Stimulated activated naive B cell treated with anti-CD40 and anti-IgM and Interleukin-4, amounts not matched to agents 10 μg/mL and 1 μg/mL and 100 μg/mL, for 72 hours (primary cell): Measurements from ENCODE around the gene FGFR2.

Source experiments
- ATAC-seq, 2 donors: fragments of 150-1000 bp; cut with Tn5 transposase; replicated peaks; 2 replicates each; pipeline ENCODE4 v1.10.0; 2021; ENCODE audit warnings: moderate library complexity in 1 of 2
- DNase-seq: peaks from one replicate; pipeline ENCODE4 v3.0.0; 2021
- H3K27ac Mint-ChIP-seq: one replicate; pipeline ENCODE4 v1.8.0; 2022; ENCODE audit warnings: mild to moderate bottlenecking, mixed read lengths
- H3K27me3 Mint-ChIP-seq, 2 donors: one replicate each; pipeline ENCODE4 v1.8.0; 2022; ENCODE audit warnings: mixed read lengths in 2 of 2
- H3K36me3 Mint-ChIP-seq, 2 donors: one replicate each; pipeline ENCODE4 v1.8.0; 2022; ENCODE audit warnings: mixed read lengths in 2 of 2, mild to moderate bottlenecking in 1 of 2
- H3K4me1 Mint-ChIP-seq, 2 donors: one replicate each; pipeline ENCODE4 v1.8.0; 2022; ENCODE audit warnings: mixed read lengths in 2 of 2, mild to moderate bottlenecking in 1 of 2
- H3K4me3 Mint-ChIP-seq, 2 donors: one replicate each; pipeline ENCODE4 v1.8.0; 2022; ENCODE audit warnings: mild to moderate bottlenecking in 2 of 2, mixed read lengths in 2 of 2, moderate library complexity in 1 of 2
- H3K9me3 Mint-ChIP-seq, 2 donors: one replicate each; pipeline ENCODE4 v1.8.0; 2022; ENCODE audit warnings: mixed read lengths in 2 of 2, mild to moderate bottlenecking in 1 of 2

The FGFR2 gene

DNA sequence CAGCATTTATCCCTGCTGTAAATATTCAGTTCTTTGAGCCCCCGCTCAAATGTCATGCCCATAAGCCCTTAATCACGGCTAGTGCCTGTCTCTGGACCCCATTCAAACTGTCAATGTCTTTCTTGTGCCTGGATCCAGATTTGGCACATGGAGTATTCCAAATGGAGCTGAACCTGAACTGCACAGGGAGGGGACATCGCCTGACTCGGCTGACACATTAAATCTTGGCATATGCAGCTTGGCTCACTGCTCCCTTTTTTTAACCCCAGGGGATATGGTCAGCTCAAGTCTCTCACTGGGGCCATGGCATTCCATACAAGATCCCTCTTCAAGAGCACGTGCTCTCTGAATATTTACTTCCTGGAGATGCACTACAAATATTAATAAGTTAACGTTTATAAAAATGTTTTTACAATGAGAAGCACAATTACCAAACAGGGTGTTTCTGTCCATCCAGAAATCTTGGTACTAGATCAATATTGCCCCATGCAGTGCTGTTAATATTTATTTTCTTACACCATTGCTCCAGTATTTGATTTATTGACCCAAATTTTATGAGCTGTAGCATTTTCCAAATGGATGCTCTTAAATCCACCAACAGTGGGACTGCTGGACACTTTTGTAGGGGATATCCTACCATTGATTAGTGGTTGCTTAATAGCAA lies 57.4 kb downstream of the FGFR2 start:
- Mint-ChIP-seq H3K9me3 (peaks cover 3% of the 10 kb centered on the region in 2 donors), H3K27ac (no peak overlapping the region), H3K4me1 (no peaks in the 10 kb centered on the region), H3K27me3 (no peaks in the 10 kb centered on the region), H3K36me3 (no peaks in the 10 kb centered on the region), H3K4me3 (no peak overlapping the region)
- DNase-seq = no peak
- ATAC-seq = no peak

DNA sequence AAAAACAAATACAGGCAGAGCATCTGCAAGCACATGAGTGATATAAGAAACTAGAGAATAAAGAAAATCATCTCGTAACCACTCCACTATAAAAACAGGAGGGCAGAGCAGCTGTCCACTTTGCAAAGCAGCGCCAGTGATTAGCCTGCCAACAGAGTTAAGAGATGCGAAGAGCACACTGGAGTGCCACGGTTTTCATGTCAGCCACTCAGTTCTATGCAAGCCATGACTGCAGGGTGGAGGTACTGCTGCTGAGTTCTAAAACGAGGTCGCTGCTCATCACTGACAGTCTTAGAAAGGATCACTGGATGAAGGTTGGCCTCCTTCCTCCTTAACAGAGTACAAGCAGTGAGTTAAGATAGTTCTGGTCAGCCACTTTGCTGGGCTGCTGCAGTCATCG lies 58.5 kb downstream of the FGFR2 start:
- no peaks in the 10 kb centered on the region for H3K4me1 Mint-ChIP-seq
- H3K27me3 Mint-ChIP-seq = no peaks in the 10 kb centered on the region

DNA sequence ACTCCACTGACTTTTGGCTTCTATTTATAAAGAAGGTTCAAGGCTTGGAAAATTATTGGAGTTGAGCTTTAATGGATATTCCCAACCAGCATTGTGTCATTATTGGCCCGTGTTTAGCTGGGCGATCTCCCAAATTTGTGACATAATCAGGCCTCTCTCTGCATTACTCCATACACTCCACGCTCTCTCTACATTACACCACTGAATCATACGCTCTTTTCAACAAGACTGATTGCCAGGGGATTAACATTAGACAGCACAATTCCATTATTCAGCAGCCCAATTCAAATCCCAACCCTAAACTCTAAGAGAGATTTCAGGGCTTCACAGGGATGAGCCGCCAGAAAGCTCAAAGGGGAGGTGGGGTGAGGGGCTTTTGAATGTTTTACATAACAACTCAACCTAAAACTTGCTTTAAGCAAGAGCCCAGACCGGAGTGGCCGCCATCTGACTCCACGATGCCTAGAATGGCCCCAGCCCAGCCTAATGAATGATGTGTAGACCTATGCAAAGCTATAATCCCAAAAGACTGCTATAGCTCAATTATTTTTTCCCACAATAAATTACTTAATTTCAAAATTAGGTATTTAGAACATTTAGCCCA lies 61.8 kb downstream of the FGFR2 start:
- Mint-ChIP-seq H3K27me3 (no peaks in the 10 kb centered on the region), H3K27ac (no peak overlapping the region), H3K4me3 (no peak overlapping the region), H3K36me3 (no peaks in the 10 kb centered on the region), H3K4me1 (no peaks in the 10 kb centered on the region), H3K9me3 (peaks cover 0 to 1% of the 10 kb centered on the region in 2 donors)
- ATAC-seq (no peak), DNase-seq (no peak)

More for the DNA sequence above, 58.5 kb downstream of the FGFR2 start:
- Mint-ChIP-seq H3K27ac (no peak overlapping the region), H3K4me3 (no peak overlapping the region), H3K36me3 (no peaks in the 10 kb centered on the region), H3K9me3 (peaks cover 0 to 2% of the 10 kb centered on the region in 2 donors)
- DNase-seq (no peak), ATAC-seq (no peak)

DNA sequence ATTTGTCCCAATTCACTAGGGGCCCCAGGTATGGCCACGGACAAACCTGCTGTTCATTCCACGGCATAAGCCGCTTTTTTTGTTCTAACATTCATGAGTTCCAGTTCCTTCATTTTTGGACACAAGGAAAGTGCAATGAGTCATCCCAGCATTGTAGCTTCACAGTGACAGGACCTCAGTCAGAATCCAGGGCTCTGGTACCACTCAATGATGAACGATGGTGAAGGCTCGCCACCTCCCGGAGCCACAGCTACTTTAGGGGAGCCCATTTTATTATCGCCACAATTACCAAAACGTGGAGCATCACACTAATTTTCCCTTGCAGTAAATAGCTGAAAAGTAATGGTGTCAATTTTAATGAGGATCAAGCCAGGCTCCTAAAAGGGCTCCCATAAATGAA lies 62.9 kb downstream of the FGFR2 start:
- DNase-seq (no peak), ATAC-seq (no peak)
- no peaks in the 10 kb centered on the region for H3K27me3 Mint-ChIP-seq
- H3K9me3 Mint-ChIP-seq = no peaks in the 10 kb centered on the region
- no peaks in the 10 kb centered on the region for H3K4me1 Mint-ChIP-seq
- H3K4me3 Mint-ChIP-seq = no peak overlapping the region
- no peak overlapping the region for H3K27ac Mint-ChIP-seq
- H3K36me3 Mint-ChIP-seq = no peaks in the 10 kb centered on the region

DNA sequence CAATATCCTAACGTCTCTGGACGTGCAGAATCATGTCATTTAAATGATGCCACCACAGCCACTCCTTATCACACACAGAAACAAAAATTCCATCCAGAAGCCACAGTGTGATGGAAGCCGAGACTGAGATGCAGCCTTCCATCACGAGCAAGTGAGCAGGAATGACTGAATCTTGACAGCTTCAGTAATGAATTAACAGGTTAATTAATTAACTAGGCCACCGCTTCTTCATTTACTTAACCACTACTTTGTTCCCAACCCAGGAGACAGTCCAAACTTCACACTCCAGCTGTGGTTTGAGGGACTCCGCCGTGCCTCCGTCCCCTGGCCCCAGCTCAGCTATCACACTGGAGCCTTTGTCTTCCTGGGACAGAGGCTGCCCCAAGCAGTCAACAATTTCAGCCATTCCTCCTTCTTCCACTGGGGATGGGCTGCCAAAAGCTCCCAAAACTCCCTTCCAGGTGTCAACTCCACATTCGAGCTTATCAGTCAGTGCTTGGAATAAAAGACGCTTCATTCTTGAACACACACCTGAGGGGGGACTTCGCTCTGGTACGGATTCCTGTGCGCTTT lies 65.9 kb downstream of the FGFR2 start:
- no peaks in the 10 kb centered on the region for H3K27me3 Mint-ChIP-seq
- DNase-seq (no peak), ATAC-seq (no peak)
- H3K4me3 Mint-ChIP-seq = no peak overlapping the region
- no peaks in the 10 kb centered on the region for H3K4me1 Mint-ChIP-seq
- no peaks in the 10 kb centered on the region for H3K36me3 Mint-ChIP-seq
- H3K9me3 Mint-ChIP-seq = no peaks in the 10 kb centered on the region
- H3K27ac Mint-ChIP-seq = no peak overlapping the region

DNA sequence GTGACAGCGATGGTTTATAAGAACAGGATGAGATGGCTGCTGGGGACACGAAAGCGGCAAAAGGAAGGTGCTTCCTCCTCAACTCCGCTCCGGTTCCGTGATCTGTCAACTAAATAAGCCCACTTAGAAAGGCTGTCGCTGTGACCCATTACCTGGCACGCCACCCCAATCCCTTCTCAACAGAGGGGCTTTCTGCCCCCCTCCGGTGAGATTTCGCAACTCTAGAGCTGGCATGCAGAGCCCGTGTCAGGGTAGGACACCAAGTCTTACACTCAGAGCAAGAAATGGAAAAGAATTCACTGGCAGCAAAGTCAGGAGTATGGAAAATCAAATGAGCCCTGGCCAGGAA lies 66.4 kb downstream of the FGFR2 start:
- Mint-ChIP-seq H3K4me3 (no peak overlapping the region), H3K27me3 (no peaks in the 10 kb centered on the region), H3K27ac (no peak overlapping the region), H3K4me1 (peaks cover 0 to under 1% of the 10 kb centered on the region in 2 donors), H3K36me3 (no peaks in the 10 kb centered on the region), H3K9me3 (no peaks in the 10 kb centered on the region)
- DNase-seq (no peak), ATAC-seq (no peak)

DNA sequence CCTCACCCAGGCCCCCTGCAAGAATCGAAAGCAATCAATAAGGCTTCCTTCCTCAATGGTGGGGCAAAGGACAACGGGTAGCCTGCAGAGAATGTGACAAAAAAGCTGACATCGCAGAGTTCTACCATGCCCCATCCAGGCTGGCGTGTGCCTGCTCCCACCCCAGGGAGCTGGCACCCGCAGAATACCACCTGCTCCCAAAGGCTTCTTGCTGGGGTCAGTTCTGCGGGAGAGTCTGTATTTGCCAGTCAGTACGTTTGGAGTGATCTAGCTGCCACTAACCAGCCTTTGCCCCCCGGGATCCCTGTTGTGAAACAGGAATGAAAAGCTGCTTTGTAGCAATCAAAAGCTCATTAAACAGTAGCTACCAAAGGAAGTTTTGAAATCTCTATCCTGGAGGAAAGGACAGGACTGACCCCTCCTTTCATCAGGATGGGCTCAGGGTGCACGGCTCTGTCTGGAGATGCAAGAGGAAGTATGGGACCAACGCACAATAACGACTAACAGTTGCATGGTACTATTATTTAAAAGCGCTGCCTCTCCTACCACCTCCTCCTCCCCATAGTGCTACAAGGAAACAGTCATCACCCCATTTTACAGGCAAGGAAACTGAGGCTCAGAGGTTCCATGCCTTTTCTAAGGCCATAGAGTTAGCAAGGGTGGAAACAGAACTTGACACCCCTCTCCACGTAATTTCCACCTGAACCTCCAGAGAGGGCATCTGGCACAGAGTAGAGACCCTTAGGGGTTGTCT lies 67.0 kb downstream of the FGFR2 start:
- Mint-ChIP-seq H3K4me3 (no peak overlapping the region), H3K4me1 (peaks cover 0 to 2% of the 10 kb centered on the region in 2 donors), H3K9me3 (no peaks in the 10 kb centered on the region), H3K27me3 (no peaks in the 10 kb centered on the region), H3K27ac (no peak overlapping the region), H3K36me3 (no peaks in the 10 kb centered on the region)
- DNase-seq = no peak
- no peak for ATAC-seq

DNA sequence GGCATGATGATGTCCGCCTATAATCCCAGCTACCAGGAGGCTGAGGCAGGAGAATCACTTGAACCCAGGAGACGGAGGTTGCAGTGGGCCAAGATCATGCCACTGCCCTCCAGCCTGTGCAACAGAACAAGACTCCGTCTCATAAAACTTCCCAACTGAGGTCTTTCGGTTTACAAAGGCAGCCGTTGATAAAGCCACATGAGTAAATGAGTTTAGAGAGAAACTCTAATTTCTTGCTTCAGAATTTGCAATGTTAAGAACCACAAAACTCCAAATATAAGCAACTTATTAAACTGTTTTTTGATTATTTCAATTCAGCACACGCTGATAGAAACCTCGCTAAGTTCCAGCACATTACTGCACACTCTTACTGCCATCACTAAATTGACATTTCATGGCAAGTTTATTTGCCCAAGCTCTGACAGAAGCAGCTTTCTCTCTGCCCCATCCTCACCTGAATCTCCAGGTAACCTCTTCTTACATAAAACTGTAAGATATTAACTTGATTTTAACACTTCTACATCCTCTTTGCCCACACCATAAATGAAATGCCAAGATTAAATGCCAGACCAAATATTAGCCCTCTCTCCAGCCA lies 67.7 kb downstream of the FGFR2 start:
- Mint-ChIP-seq H3K27ac (no peak overlapping the region), H3K27me3 (no peaks in the 10 kb centered on the region)

DNA sequence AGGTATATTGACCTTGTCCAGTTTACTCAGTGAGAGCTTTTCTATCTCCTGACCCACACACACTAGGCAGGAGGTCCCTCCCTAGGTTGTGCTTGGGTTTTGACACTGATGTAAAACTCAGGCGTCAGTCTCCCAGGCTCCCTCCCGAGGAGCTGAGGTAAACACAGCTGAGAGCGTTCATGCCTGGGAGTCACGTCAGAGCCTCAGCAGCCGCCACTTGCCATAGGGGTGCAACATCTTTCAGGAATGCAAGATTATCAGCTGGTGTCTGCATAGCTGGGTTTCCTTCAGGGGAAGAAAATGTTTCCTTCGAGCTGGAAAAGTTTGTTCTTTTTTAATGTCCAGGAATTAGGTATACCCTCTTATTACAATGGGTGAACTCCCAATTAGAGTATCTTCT lies 70.6 kb downstream of the FGFR2 start:
- no peaks in the 10 kb centered on the region for H3K9me3 Mint-ChIP-seq
- no peak for DNase-seq
- peaks cover 0 to 2% of the 10 kb centered on the region in 2 donors for H3K4me1 Mint-ChIP-seq
- H3K27ac Mint-ChIP-seq = no peak overlapping the region
- no peaks in the 10 kb centered on the region for H3K36me3 Mint-ChIP-seq
- ATAC-seq = no peak
- no peak overlapping the region for H3K4me3 Mint-ChIP-seq
- no peaks in the 10 kb centered on the region for H3K27me3 Mint-ChIP-seq

More for the DNA sequence above, 67.7 kb downstream of the FGFR2 start:
- H3K9me3 Mint-ChIP-seq = no peaks in the 10 kb centered on the region
- H3K36me3 Mint-ChIP-seq = no peaks in the 10 kb centered on the region
- no peak for ATAC-seq
- peaks cover 0 to 2% of the 10 kb centered on the region in 2 donors for H3K4me1 Mint-ChIP-seq
- DNase-seq = no peak
- H3K4me3 Mint-ChIP-seq = no peak overlapping the region

DNA sequence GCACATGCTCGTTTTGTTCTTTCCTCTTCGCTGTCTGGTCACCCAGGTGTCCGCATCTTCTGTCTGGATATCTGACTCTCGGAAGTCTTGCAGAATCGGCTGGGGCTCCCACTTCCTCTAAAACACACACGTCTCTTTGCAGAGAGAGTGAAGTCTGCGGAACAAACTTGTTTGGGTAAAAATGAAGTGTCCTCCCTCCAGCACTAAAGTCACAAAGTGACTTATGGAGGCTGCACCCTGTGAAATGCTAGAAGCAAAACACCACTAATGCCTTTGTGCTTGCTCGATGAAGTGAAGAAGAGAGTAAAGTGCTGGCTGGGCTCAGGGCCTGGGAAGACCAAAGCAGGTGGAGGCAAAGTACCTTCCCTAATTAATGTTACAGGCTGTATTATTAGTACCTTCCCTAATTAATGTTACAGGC lies 71.4 kb downstream of the FGFR2 start:
- no peak for DNase-seq
- peaks cover 0 to 2% of the 10 kb centered on the region in 2 donors for H3K4me1 Mint-ChIP-seq
- no peaks in the 10 kb centered on the region for H3K27me3 Mint-ChIP-seq
- ATAC-seq = peak in 1 of 2 donors; percentile 14
- H3K4me3 Mint-ChIP-seq = no peak overlapping the region
- no peak overlapping the region for H3K27ac Mint-ChIP-seq
- H3K36me3 Mint-ChIP-seq = no peaks in the 10 kb centered on the region
- H3K9me3 Mint-ChIP-seq = peaks cover 0 to 1% of the 10 kb centered on the region in 2 donors

DNA sequence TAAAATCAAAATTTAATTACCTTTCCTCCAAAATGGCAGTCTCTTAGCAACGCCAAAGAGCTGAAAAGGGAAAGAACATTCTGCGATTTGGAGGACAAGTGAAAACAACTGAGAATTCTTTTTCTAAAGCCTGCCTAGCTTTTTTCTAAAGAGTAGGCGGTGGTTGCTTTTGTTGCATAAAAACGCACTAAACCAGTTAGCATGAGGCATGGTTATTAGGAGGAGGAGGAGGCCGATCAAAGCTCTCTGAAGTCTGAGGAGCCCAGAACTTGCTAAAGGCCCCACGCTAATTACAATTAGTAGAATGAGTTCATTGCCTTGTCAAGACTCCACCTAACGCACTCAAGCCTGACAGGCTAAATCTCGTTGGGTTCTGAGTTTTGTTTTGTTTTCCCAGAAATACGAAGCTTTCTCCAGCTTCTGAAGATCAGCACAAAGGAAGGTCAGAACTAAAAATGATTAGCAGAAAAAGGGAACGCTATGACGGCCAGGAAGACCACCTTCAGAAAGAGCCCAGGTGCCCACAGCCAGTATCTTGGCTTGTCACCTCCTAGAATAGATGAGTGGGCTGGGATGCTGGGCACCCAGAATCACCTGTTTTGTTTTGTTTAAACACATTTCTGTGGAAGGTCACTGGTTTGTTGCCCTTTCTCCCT lies 72.0 kb downstream of the FGFR2 start:
- H3K36me3 Mint-ChIP-seq = no peaks in the 10 kb centered on the region
- DNase-seq = no peak

DNA sequence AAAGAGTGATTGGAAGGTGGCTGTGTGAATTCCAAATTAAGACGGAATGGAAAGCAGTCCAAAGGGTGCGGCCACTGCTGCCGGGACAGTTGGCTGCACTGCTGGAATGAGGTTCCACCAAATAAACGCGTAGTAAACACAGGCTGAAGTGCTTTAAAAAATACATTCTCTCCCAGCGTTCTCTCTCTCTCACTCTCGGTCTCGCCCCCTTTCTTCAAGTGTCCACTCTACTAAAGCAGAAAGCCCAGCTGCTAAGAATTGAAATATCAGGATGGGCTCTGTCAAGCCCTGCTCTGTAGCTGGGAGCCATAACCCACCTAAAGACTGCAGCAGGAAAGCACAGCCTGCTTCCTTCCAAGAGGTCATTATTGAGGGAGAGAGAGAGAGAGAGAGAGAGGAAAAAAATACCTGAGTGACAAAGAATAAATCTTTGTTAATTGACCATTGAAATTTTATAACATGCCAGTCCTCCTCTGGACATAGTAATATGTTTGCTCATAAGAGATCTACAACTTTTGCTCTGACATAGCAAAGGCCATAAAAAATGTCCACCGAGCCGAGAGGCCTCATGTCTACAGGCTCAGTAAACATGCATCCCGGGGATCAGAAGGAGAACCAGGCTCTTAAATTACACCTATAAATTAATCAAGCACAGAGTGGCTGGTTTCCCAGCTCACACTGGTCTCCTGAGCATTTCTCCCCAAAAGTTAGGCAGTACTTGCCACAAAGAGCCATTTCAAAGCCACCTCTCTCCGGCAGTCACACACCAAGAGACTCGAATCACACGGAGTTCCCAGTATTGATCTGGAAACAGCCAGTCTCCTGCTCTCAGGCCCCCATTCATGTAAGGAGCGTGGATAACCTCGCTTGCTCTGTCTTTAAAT lies 72.8 kb downstream of the FGFR2 start:
- H3K27ac Mint-ChIP-seq = no peak overlapping the region
- peaks cover 0 to 2% of the 10 kb centered on the region in 2 donors for H3K4me1 Mint-ChIP-seq
- DNase-seq = no peak

More for the DNA sequence above, 72.0 kb downstream of the FGFR2 start:
- Mint-ChIP-seq H3K4me1 (peaks cover 0 to 2% of the 10 kb centered on the region in 2 donors), H3K4me3 (no peak overlapping the region), H3K9me3 (peaks cover 0 to 1% of the 10 kb centered on the region in 2 donors), H3K27me3 (no peaks in the 10 kb centered on the region), H3K27ac (no peak overlapping the region)
- no peak for ATAC-seq

DNA sequence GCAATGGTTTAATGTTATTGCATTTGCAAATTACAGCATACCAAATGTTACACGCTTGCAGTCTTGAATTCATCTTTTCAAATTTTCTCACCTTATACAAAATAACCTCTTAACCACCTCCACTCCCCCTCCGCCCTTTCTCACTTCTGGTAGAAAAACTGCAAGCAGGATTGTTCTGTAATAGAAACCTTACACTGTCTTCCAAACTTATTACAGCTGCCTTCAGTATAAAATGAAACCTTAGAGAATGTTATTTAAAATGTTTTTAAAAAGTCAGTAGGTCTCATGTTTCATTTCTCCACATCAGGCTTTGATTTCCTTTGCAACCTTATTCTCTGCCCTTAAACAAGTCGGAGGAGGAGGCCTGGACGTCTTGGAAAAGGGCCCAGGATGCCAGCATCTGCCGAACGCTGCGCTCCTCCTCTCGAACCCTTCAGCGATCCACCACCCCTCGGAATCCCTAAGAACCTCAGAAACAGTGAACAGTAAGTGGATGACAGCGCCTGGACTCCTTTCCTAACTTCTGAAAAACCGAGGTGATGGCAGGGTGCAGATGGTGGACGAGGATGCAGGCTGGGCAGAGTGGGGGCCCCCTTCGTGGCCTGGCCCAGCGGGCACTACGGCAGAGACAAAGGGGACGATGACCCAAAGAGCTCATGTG lies 74.0 kb downstream of the FGFR2 start:
- H3K4me3 Mint-ChIP-seq = no peak overlapping the region

More for the DNA sequence above, 72.8 kb downstream of the FGFR2 start:
- Mint-ChIP-seq H3K4me3 (no peak overlapping the region), H3K36me3 (no peaks in the 10 kb centered on the region), H3K27me3 (no peaks in the 10 kb centered on the region), H3K9me3 (peaks cover 0 to 1% of the 10 kb centered on the region in 2 donors)
- ATAC-seq = no peak

More for the DNA sequence above, 74.0 kb downstream of the FGFR2 start:
- no peak for ATAC-seq
- Mint-ChIP-seq H3K4me1 (peaks cover 0 to 2% of the 10 kb centered on the region in 2 donors), H3K36me3 (no peaks in the 10 kb centered on the region), H3K9me3 (peaks cover 0 to 1% of the 10 kb centered on the region in 2 donors), H3K27ac (no peak overlapping the region), H3K27me3 (no peaks in the 10 kb centered on the region)
- no peak for DNase-seq
